Measurements from ENCODE around the gene SLC39A10. TPM values are rescaled to one million over a fixed set of nuclear protein-coding genes. Genes with fewer than 3 reads are reported as not detected.

Gene SLC39A10
- total and polyA plus RNA-seq, 2 donors (not counting 1 experiment from before 2014, with no cell fraction given): 18.6 to 99.3 TPM

GRCh38 chr2:195666113-195666712 is 9.2 kb downstream of the SLC39A10 start:
- Histone ChIP-seq H3K27ac (ENCODE audit: low read length in 2 of 2) (peak overlapping the region in 1 of 2 donors; percentile 8), H3K4me1 (ENCODE audit: control insufficient read depth in 2 of 2, insufficient read depth in 2 of 2, low read length in 2 of 2) (peaks cover 17 to 34% of the 10 kb centered on the region in 2 donors), H3K4me2 (replicated peaks; ENCODE audit: low read depth, low read length, poor library complexity, severe bottlenecking) (no peak overlapping the region), H4K20me1 (ENCODE audit: control insufficient read depth, insufficient read depth, low read length, poor library complexity, severe bottlenecking) (no peaks in the 10 kb centered on the region), H2AFZ (ENCODE audit: insufficient read depth, low read depth, low read length, poor library complexity, severe bottlenecking) (no peak overlapping the region), H3K27me3 (replicated peaks in 1 of 4; ENCODE audit: control extremely low read depth in 1 of 4, control insufficient read depth in 3 of 4, insufficient read depth in 4 of 4, low read length in 3 of 4) (no peaks in the 10 kb centered on the region), H3K79me2 (ENCODE audit: control insufficient read depth, insufficient read depth, low read length) (peaks cover 87% of the 10 kb centered on the region), H3K9me3 (ENCODE audit: control extremely low read depth in 1 of 3, control insufficient read depth in 2 of 3, insufficient read depth in 1 of 3, low read length in 2 of 3) (no peaks in the 10 kb centered on the region), H3K9ac (ENCODE audit: low read length) (no peak overlapping the region), H3K4me3 (ENCODE audit: control extremely low read depth in 1 of 5, extremely low read depth in 1 of 5, insufficient read depth in 1 of 5, low read depth in 2 of 5, low read length in 4 of 5) (no peak overlapping the region), H3K36me3 (replicated peaks in 1 of 2; ENCODE audit: control extremely low read depth in 1 of 2, control insufficient read depth in 1 of 2, extremely low read depth in 1 of 2, insufficient read depth in 2 of 2, low read length in 1 of 2) (no peaks in the 10 kb centered on the region)
- TF ChIP-seq CTCF (IDR thresholded peaks at IDR 0.05): no peak
- TF ChIP-seq EZH2 (IDR thresholded peaks at IDR 0.05; ENCODE audit: borderline replicate concordance, insufficient read depth, low read depth, low read length, poor library complexity, severe bottlenecking): no peak
- Mint-ChIP-seq H3K27me3 (no peaks in the 10 kb centered on the region), H3K4me1 (peaks cover 44% of the 10 kb centered on the region), H3K4me3 (peak overlapping the region; percentile 6), H3K9me3 (ENCODE audit: insufficient read depth) (no peaks in the 10 kb centered on the region), H3K27ac (peak overlapping the region; percentile 66)
- 89% methylated on average over 3 of the region's 3 CpGs for whole genome bisulfite sequencing (ENCODE audit: insufficient coverage)
- intact Hi-C loops (cut with micrococcal nuclease): no loop called here
- CTCF ChIA-PET: interaction anchor here (1.6 to 8.4 kb wide), 4 partner anchors 90 to 671 kb away, joined by 6 to 279 read pairs (median 20); partner anchors contain the start of gene DNAH7
- no peak for DNase-seq
- ATAC-seq (ENCODE audit: low read depth): no peak
- POLR2A ChIA-PET: no interaction called here

GRCh38 chr2:195667974-195668373 is 10.9 kb downstream of the SLC39A10 start:
- Histone ChIP-seq H3K36me3 (replicated peaks in 1 of 2; ENCODE audit: control extremely low read depth in 1 of 2, control insufficient read depth in 1 of 2, extremely low read depth in 1 of 2, insufficient read depth in 2 of 2, low read length in 1 of 2) (no peaks in the 10 kb centered on the region), H3K4me2 (replicated peaks; ENCODE audit: low read depth, low read length, poor library complexity, severe bottlenecking) (no peak overlapping the region), H3K27me3 (replicated peaks in 1 of 4; ENCODE audit: control extremely low read depth in 1 of 4, control insufficient read depth in 3 of 4, insufficient read depth in 4 of 4, low read length in 3 of 4) (no peaks in the 10 kb centered on the region), H3K4me3 (ENCODE audit: control extremely low read depth in 1 of 5, extremely low read depth in 1 of 5, insufficient read depth in 1 of 5, low read depth in 2 of 5, low read length in 4 of 5) (no peak overlapping the region), H3K9ac (ENCODE audit: low read length) (no peak overlapping the region), H3K9me3 (ENCODE audit: control extremely low read depth in 1 of 3, control insufficient read depth in 2 of 3, insufficient read depth in 1 of 3, low read length in 2 of 3) (no peaks in the 10 kb centered on the region), H2AFZ (ENCODE audit: insufficient read depth, low read depth, low read length, poor library complexity, severe bottlenecking) (no peak overlapping the region), H3K4me1 (ENCODE audit: control insufficient read depth in 2 of 2, insufficient read depth in 2 of 2, low read length in 2 of 2) (peaks cover 14 to 25% of the 10 kb centered on the region in 2 donors), H3K27ac (ENCODE audit: low read length in 2 of 2) (no peak overlapping the region), H4K20me1 (ENCODE audit: control insufficient read depth, insufficient read depth, low read length, poor library complexity, severe bottlenecking) (no peaks in the 10 kb centered on the region), H3K79me2 (ENCODE audit: control insufficient read depth, insufficient read depth, low read length) (peaks cover 89% of the 10 kb centered on the region)
- no peak overlapping the region for H3K4me3 Mint-ChIP-seq
- peaks cover 38% of the 10 kb centered on the region for H3K4me1 Mint-ChIP-seq
- H3K9me3 Mint-ChIP-seq (ENCODE audit: insufficient read depth): no peaks in the 10 kb centered on the region
- intact Hi-C loops (cut with micrococcal nuclease): no loop called here
- ChIA-PET CTCF (interaction anchor here (0.9 to 4.1 kb wide), 4 partner anchors 19 to 399 kb away, joined by 3 to 20 read pairs (median 4); partner anchors contain the start of gene DNAH7), POLR2A (no interaction called here)
- no peak for TF ChIP-seq CTCF (IDR thresholded peaks at IDR 0.05)
- no peak for TF ChIP-seq EZH2 (IDR thresholded peaks at IDR 0.05; ENCODE audit: borderline replicate concordance, insufficient read depth, low read depth, low read length, poor library complexity, severe bottlenecking)
- DNase-seq (no peak), ATAC-seq (ENCODE audit: low read depth) (no peak)
- H3K27ac Mint-ChIP-seq: no peak overlapping the region
- H3K27me3 Mint-ChIP-seq: no peaks in the 10 kb centered on the region
